Measurements from ENCODE around the gene PARVA.

- TF ChIP-seq CTCF (conservative IDR thresholded peaks at IDR 0.05; ENCODE audit: low read length) (no peak), EZH2phosphoT487 (IDR thresholded peaks at IDR 0.05; ENCODE audit: borderline replicate concordance, low read depth, low read length) (no peak)
These were observed 17.6 kb upstream of the PARVA start for GRCh38 chr11:12359761-12360160.
